Measurements from ENCODE around the gene NRAS.
"Not testable (repeated sequence)": the region's sequence is repeated elsewhere in the genome, so short reads cannot be mapped to it uniquely, and the experiment has no call there.

NRAS gene

DNA sequence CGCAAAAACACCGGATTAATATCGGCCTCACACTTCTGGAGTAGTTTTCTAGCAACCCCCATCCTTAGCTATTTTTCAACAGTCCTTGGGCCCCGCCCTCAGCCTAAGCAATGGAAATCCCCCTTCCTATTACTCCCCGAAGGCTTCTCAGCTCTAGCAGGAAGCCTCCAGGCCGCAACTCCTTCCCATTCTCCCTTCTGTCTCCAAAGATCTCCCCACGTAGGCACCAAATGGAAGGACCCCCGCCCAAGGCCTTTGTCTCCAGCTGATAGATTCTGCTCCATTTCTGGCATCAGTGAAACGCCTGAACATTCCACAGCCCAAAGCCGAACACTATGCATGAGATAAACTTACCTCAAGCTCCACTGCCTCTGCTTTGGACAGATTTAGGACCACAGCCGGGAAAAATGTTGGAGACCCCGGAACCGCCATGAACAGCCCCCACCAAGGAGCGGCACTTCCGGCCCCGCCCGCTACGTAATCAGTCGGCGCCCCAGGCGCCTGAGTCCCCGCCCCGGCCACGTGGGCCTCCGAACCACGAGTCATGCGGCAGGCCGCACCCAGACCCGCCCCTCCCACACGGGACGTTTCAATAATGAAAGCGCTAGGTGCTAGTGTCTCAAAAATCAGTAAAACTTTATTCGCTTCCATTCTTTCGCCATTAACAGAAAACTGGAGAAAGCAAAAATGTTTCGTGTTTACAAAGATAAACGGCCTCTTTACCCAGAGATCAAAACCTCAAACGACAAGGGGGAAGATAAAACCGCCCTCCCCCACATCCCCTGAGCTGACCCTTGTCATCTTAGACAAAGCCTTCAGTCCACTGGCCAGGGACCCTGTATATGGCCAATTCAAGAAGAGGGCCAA, at the start of gene NRAS:
TSS of gene NRAS (minus strand) at position 468 of the 867 bp plus-strand sequence. CDS start 611 bp downstream, outside the sequence.
- DNase-seq = peak; percentile 36 to 95 (median 86)

- no peak for DNase-seq
These were observed 48.1 kb upstream of the NRAS start for GRCh38 chr1:114764689-114765088.

- no peak for DNase-seq
These were observed 41.8 kb upstream of the NRAS start for GRCh38 chr1:114758256-114758832.

- DNase-seq = peak; percentile 72 to 97 (median 92)
These were observed 41.1 kb upstream of the NRAS start, which contains the start of gene CSDE1 for GRCh38 chr1:114757455-114758255. Gene CSDE1, minus strand, starts transcription at chr1:114757984. Its CDS starts 18,094 bp downstream, at chr1:114739890.

- peak in 3 of 58 donors; percentile 20 to 57 (median 30) for DNase-seq
These were observed 40.4 kb upstream of the NRAS start for GRCh38 chr1:114756949-114757454.

DNA sequence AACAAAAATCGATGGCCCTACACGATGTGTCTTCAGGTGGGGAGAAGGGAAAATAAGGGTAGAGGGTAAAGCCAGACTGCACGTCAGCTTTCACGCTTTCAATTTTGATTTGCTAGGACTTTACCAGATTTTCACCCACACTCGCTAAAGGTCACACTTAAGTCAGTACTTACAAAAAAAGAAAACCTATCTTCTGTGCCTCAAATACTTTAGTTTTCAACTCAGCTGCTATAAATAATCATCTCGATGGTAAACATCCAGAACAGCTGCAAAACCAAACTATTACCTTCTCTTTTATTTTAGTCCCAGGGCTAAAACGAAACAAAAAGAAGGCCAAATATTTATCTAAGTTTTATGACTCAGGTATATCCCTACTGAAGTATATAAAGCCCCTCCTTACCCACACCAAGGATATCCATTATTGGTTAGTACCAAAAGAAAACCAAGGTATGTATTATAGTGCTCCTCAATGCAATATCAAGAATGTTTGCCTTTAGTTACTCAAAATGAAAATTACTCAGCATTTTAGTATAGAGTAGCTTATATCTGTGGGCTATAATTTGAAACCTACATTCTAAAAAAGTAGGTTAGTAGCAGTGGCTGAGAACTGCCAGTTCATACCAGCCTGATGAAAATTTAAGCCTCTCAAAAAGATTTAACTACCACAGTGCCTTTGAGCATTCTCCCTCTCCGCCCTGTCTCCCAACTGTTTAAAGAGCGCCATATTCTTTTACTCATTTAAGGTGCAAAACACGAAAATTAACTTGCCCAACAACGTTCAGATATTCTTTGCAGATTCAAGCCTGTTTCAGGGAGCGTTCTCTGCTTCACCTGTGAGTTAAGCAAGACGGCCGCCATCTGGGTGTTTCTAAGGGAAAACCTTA, 39.7 kb upstream of the NRAS start:
- no peak for DNase-seq

DNA sequence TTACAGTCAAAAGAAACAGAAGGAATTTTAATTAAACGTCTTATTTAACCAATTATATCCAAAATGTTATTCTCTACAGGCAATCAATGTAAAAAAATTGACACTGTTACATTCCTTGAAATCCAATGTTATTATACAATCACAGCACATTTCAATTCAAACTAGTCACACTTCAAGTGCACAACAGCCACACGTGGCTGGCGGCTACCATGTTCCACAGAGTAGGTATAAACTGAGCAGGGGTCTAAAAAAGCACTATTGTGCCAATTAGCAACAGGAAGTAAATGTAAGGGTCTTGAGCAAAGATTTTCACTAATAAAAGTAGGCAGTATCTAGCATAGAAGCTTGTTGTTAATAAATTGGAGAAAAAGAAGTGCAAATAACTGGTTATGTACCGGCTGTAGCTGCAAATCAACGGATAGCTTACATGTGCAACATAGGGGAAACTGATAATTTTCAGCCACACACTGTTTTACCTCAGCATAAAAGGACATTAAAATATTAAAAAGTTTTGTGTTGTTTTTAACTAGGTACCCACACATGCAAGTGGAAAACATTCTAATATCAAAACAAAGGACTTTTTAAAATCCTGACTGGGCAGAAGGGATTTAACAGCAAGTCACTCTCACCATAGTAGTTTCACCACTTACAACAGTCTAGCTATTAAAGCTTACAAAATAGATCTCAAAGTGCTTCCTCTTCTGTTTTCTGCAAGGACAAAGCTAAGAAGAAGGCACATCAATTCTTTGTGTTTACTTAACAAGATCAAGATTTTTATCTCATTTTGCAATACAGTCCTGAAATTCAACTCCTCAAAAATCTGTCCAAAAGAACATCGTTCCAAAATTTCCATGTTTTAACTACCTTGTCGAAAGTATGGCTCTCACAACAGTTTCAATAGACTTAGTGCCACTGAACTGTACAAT, 38.7 kb upstream of the NRAS start:
- no peak for DNase-seq

DNA sequence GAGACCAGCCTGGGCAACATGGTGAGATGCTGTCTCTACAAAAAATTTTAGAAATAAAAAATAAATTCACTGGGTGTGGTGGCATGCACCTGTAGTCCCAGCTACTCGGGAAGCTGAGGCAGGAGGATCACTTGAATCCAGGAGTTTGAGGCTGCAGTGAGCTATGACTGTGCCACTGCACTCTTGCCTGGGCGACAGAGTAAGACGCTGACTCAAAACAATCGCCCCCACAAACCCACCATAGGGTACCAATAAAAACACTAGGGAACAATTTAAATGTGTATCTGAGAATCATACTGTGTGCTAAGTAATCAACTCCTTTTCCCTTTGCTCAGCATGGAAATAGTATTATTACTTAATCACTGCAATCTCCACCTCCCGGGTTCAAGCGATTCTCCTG, 37.1 kb upstream of the NRAS start:
- not testable (repeated sequence) for DNase-seq

GRCh38 chr1:114753143-114753542, 36.6 kb upstream of the NRAS start:
- DNase-seq = no peak

- no peak for DNase-seq
These were observed 34.2 kb upstream of the NRAS start for GRCh38 chr1:114750780-114751179.

- DNase-seq = no peak
These were observed 33.3 kb upstream of the NRAS start for GRCh38 chr1:114749835-114750234.

- DNase-seq = no peak
These were observed 30.0 kb upstream of the NRAS start for GRCh38 chr1:114746450-114747121.

DNA sequence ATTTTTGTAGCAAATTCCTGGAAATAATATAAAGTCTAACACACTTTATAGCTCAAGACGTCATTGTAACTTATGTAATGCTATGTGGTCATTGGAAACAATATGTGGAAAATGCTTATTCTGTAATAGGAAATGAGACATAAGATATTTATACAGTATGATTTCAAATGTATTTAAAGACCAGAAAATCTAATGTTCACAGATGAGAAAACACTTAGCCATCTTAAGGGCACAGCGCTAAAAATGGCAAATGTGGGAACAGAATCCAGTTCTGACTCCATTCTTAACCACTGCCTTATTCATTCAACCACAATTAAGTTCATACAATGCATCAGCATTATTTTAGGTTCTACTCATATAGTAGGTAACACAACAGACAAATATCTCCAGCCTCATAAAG, 28.7 kb upstream of the NRAS start:
- DNase-seq = no peak

DNA sequence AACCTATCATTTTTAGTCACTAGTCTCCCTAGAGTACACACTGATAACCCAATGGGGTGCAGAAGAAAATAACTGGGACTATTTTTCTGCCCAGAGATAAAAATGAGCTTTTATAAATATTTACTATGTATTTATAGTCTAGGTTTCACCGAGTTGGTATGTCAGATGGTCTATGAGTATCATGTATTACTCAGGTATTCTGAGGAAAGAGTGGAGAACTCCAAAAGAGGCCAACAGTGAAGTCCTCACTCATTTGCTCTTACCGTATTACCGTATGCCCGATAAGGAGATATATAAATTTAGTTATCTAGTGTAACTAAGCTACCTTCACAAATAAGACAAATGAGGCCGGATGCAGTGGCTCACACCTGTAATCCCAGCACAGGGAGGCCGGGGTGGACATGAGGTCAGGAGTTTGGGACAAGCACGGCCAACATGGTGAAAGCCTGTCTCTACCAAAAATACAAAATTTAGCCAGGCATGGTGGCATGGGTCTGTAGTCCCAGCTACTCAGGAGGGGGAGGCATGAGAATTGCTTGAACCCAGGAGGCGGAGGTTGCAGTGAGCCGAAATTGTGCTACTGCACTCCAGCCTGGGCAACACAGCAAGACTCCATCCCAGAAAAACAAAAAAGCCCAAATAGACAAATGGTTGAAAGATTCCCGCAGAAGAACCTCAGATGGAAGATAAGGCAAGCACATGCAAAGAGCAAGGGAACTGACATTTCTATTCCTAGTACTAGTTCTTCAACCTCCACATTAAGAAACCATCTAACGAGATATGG, 25.6 kb upstream of the NRAS start:
- no peak for DNase-seq

- DNase-seq = no peak
These were observed 23.8 kb upstream of the NRAS start for GRCh38 chr1:114740331-114740730.

- DNase-seq = no peak
These were observed 20.8 kb upstream of the NRAS start for GRCh38 chr1:114737314-114737849.

DNA sequence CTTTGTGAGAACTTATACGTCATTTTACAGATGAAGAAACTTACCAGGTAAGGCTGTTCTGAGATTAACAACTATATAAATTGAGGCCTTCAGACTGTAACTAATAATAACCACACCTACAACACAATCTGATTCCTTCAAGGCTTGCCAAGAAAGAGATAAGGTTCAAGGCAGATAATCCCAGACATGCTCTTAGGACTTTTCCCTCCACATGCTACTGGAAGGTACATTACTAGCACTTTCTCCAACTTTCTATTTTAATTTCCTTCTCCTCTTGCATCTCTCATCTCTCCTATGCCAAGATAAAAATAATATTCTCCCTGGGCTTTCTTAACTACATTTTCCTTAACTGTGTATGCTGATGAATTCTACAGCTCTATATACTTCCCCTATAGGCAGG, 18.9 kb upstream of the NRAS start:
- no peak for DNase-seq

GRCh38 chr1:114729782-114730181, 13.2 kb upstream of the NRAS start:
- DNase-seq = peak in 3 of 58 donors; percentile 4 to 6 (median 5)
